Measurements from ENCODE around the gene ERBB3.
A peak's percentile ranks its signal among the peaks of the same experiment; 100 is the strongest.
"Not testable (repeated sequence)": the region's sequence is repeated elsewhere in the genome, so short reads cannot be mapped to it uniquely, and the experiment has no call there.

ERBB3 gene

DNA sequence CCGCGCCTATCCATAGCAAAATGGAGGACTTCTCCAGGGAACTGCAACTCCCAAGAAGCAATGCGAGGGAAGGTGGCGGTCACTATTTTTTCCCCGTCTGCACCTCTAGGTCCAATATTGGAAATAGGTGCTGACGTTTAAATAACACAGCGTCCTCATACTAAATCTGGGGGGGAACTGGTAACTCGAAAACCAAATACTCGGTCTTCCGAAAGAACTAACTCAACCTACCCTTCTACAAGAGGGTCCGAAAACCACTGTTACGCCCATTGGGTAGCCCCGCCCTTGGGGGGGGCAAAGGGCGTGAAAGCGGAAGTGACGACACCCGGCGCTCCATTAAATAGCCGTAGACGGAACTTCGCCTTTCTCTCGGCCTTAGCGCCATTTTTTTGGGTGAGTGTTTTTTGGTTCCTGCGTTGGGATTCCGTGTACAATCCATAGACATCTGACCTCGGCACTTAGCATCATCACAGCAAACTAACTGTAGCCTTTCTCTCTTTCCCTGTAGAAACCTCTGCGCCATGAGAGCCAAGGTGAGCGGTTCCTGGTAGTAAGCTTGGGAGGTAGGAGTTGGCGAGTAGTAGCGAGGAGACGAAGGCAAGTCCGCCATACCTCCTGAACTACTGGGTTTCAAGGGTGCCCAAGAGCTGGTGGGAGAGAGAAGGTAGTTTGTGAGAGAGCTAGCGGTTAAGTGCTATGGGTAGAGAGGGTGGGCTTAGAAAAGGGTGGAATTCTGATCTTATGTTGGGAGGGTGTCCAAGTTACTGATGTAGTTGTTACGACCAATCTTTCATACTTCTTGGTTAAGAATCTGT, 36.5 kb downstream of the ERBB3 start, which contains the start of gene RPL41:
TSS of gene RPL41 (plus strand) at position 367 of the 815 bp plus-strand sequence.
- DNase-seq = peak; percentile 97

DNA sequence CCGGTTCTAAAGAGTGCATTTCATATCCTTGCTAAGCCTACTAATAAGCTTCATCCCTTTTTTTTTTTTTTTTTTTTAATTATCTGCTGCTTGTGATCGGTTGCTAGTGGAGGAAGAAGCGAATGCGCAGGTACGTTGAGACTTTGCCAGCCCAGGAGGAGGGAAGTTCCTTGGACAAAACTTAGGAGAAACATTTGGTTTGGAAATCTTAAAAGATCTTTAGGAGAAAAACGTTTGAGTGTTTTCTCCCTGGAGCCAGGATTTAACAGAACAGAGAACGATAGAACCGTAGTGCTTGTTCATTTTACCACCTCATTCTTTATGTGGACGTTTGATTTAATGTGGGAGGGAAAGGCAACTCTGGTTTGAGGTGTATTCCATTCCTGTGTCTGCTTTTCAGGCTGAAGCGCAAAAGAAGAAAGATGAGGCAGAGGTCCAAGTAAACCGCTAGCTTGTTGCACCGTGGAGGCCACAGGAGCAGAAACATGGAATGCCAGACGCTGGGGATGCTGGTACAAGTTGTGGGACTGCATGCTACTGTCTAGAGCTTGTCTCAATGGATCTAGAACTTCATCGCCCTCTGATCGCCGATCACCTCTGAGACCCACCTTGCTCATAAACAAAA, 37.2 kb downstream of the ERBB3 start:
- DNase-seq = not testable (repeated sequence)

GRCh38 chr12:56117778-56118687, 38.1 kb downstream of the ERBB3 start, which contains the start of gene ZC3H10:
Gene ZC3H10, plus strand, starts transcription at chr12:56118266. Its CDS starts 2,297 bp downstream, at chr12:56120563.
- DNase-seq = peak; percentile 99 to 100

GRCh38 chr12:56118688-56119357, 38.9 kb downstream of the ERBB3 start:
- peak in 1 of 2 donors; percentile 57 for DNase-seq

- DNase-seq = peak; percentile 77 to 84
Measured at GRCh38 chr12:56119361-56119796, 39.4 kb downstream of the ERBB3 start.

DNA sequence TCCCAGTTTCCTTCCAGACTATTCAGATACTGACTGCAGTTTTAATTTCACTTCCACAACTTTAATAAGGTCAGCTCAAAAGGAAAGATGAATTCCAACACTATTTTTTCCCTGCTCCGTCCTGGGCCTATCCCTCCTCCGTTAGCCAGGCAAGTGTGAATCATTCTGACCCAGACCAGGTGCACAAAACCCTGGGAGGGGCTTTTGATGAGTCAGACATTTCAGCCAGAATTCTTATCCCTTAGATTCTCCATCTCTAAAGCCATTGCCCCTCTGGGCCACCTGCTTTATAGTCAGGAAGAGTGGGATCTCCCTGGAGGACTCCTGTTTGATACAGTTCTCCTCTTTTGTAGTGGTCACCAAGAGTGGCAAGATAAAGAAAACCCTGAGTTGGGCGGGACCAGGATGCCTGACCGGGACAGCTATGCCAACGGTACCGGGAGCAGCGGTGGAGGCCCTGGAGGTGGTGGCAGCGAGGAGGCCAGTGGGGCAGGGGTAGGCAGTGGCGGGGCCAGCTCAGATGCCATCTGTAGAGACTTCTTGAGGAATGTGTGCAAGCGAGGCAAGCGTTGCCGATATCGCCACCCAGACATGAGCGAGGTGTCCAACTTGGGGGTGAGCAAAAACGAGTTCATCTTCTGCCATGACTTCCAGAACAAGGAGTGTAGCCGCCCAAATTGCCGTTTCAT, 40.3 kb downstream of the ERBB3 start:
- no peak for DNase-seq

DNA sequence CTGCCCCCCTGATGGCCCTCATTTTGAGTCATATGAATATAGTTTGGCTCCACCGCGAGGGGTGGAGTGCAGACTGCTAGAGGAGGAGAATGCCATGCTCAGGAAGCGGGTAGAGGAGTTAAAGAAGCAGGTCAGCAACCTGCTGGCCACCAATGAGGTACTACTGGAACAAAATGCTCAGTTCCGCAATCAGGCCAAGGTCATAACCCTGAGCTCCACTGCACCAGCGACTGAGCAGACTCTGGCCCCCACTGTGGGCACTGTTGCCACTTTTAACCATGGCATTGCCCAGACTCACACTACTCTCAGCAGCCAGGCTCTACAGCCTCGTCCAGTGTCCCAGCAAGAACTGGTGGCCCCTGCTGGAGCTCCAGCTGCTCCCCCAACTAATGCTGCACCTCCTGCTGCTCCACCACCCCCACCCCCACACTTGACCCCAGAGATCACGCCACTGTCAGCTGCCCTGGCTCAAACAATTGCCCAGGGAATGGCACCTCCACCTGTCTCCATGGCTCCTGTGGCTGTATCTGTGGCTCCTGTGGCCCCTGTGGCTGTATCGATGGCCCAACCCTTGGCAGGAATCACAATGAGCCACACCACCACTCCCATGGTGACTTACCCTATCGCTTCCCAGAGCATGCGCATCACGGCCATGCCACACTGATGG, 41.4 kb downstream of the ERBB3 start:
- no peak for DNase-seq

DNA sequence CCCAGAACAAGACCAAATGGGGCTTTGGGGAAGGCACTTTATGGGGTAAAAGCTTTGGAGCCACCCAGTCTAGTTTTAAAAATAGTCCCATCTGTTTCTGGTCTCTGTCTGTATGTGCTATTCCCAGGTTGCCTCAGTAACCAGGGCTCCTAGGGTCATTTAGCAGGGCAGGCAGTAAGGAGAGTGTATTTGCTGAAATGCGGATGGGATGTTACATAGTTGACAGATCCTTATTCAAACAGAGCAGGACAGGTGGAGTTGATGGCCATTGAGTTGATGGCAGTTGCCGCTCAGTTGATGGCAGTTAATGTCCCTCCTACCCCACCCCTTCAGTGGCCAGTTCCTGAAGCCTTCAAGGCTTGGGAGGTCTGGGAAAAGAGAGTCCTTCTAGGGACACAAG, 42.7 kb downstream of the ERBB3 start:
- no peak for DNase-seq

DNA sequence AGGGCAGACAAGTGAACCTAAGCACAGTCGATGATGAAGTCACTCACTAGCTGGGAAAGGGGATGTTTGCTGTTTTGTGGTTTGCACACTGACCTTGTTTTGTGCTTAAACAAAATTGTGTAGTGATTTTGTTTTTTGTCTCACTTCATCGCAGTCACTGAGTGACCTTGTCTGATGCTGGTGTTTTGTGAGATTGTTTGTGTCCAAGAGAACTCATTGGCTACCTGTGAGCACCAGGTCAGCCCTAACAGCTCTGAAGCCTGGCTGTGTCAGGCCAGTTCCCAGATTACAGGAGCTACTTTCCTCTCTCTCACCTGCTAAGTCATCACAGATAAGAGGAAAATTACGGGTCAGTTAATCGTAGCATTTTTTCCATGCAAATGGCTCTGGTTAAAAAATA, 44.2 kb downstream of the ERBB3 start:
- DNase-seq = no peak

DNA sequence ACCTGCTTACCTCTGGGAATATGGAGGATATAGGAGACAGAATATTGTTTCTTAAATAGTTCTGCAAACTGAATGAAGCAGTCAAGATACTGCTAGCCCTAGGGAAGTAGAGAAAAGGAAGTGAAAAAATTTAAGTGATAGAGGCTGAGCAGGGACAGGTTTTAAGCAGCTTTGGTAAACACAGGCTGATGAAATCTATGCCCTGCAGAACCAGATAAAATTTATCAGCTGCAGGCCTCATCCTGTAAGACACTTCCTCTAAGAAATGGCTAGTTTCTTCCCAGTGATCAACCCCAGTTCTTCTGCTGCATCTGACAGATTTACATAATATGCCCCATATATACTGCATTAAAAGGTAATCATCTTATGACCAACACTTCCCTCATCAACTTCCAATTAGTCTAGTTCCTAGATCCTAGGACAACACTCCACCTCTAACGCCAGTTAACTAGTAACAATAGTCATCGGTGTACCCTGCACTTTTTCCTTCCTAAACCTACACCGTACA, 46.8 kb downstream of the ERBB3 start:
- DNase-seq = peak; percentile 47 to 63

DNA sequence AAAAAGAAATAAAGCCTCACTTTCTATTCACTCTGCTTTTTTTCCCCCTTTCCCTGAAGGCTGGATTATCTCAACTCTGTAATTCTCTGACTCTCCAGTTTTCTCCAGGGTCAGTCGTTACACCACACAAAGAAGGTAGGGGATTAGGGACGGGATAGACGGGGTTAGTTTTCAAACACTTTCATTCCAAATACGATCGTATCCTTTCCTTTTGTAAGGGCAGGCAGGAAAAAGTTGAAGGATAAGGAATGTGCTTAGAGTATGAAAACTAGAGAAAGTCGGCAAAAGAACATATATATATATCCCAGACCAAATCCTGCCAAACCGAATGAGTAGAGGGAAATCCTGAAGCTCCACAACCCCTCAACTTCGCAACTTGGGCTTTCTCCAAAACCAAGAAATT, 47.5 kb downstream of the ERBB3 start:
- DNase-seq = no peak

DNA sequence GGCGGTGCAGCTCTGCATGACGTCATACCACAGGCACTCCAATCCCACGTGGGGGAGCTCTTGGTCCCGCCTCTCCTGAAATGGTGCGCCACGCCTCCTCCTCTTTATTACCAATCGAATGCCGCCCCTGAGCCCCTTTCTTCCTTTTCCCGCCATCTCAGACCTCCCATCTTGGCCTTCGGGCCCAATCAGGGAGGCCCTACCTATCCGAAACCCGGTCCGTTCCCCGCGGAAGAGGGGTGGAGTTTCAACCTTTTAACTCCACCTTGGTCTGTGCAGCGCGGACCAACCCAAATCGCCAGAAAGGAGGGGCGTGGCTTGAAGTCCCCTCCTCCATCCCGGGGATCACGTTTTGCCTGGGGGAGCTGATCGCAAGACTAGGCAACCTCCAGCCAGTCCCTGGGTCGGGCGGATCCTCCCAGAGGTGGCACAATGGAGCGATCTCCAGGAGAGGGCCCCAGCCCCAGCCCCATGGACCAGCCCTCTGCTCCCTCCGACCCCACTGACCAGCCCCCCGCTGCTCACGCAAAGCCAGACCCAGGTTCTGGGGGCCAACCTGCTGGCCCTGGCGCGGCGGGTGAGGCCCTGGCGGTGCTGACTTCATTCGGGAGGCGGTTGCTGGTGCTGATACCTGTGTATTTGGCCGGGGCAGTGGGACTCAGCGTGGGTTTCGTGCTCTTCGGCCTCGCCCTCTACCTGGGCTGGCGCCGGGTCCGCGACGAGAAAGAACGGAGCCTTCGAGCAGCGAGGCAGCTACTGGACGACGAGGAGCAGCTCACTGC, 48.1 kb downstream of the ERBB3 start, which contains the start of gene ESYT1:
TSS of gene ESYT1 (plus strand) at position 380 of the 782 bp plus-strand sequence. CDS start at position 433, 53 bp downstream.
- peak; percentile 99 to 100 for DNase-seq

GRCh38 chr12:56128670-56129205, 48.8 kb downstream of the ERBB3 start:
- DNase-seq = peak in 1 of 2 donors; percentile 20

- peak; percentile 66 to 72 for DNase-seq
Measured at GRCh38 chr12:56129206-56129941, 49.4 kb downstream of the ERBB3 start.

DNA sequence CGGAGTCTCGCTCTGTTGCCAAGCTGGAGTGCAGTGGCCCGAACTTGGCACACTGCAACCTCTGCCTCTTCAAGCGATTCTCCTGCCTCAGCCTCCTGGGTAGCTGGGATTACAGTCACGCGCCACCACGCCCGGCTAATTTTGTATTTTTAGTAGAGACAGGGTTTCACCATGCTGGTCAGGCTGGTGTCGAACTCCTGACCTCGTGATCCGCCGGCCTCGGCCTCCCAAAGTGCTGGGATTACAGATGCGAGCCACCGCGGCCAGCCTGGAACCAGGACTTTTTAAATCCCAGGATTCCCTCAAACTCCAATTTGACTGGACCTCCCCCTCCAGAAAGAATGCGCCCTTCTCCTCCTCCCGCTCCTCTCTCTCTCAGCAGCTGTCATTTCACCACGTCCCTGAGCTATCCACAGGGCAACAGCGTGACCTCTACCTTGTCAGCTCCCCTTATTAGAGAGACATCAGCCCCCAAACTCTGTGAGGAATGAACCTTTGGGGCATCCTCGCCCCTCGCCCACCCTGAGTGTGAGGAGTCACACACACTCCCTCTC, 50.1 kb downstream of the ERBB3 start:
- DNase-seq = no peak

GRCh38 chr12:56130876-56131275, 50.9 kb downstream of the ERBB3 start:
- DNase-seq = no peak

DNA sequence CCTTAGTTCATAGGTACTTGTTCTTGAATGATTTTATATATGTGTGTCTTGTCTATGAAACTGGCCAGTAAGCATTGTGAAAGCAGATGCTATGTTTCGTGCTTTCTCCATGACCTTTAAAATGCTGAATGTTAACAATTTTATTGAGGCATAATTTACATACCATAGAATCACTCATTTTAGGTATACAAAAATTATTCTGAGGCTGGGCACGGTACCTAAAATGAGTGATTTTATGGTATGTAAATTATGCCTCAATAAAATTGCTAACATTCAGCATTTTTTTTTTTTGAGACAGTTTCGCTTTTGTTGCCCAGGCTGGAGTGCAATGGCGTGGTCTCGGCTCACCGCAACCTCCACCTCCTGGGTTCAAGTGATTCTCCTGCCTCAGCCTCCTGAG, 54.9 kb downstream of the ERBB3 start:
- no peak for DNase-seq

- DNase-seq = no peak
Measured at GRCh38 chr12:56137853-56138571, 58.0 kb downstream of the ERBB3 start.
